ENCODE measurements around the gene TBX3. TPM values are rescaled to one million over a fixed set of nuclear protein-coding genes. Genes with fewer than 3 reads are reported as not detected.

The TBX3 gene
- total and polyA plus RNA-seq, 10 of the 15 experiments (the other 5 are each of a cell fraction or from before 2014, with no cell fraction given), result 0.04 to 0.28 (median 0.08) TPM; not detected in 7

DNA sequence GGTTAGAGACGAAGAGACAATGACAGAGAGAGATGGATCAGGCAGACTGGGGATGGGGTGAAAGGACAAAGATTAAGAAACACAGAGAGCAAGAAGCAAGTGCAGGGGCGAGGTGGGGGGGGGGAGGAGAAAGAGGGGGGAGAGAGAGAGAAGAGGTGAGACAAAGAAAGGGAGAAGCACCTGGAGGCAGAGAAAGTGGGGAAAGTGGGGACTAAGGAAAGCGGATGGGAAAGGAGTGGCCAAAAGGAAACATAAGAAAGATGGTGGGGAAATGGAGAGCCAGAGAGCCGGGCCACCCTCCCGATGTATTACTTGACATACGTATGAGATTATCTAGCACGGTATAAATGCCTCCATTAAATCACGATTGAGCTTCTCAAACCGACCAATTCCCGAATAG is 18.5 kb upstream of the TBX3 start:
- Histone ChIP-seq H2AFZ (ENCODE audit: control insufficient read depth, low read depth, low read length) (no peak overlapping the region), H4K20me1 (ENCODE audit: control insufficient read depth, insufficient read depth) (no peaks in the 10 kb centered on the region), H3K79me2 (ENCODE audit: control insufficient read depth, insufficient read depth, low read length) (no peaks in the 10 kb centered on the region), H3K27ac (ENCODE audit: control insufficient read depth, insufficient read depth) (no peak overlapping the region), H3K27me3 (replicated peaks in 1 of 2; ENCODE audit: control insufficient read depth in 2 of 2, insufficient read depth in 2 of 2, low read length in 1 of 2) (peaks cover 0 to 10% of the 10 kb centered on the region in 2 experiments; a peak in 3 of 4 replicates), H3K9me3 (replicated peaks; ENCODE audit: control insufficient read depth, insufficient read depth, low read length) (no peaks in the 10 kb centered on the region; the same call in 2 of the 3 replicates), H3K4me1 (ENCODE audit: control insufficient read depth, insufficient read depth, low read length) (no peaks in the 10 kb centered on the region), H3K9ac (ENCODE audit: control insufficient read depth, insufficient read depth, low read length) (no peak overlapping the region), H3K4me2 (ENCODE audit: control insufficient read depth, insufficient read depth) (no peak overlapping the region), H3K36me3 (ENCODE audit: control insufficient read depth in 2 of 2, insufficient read depth in 2 of 2, low read length in 1 of 2) (no peaks in the 10 kb centered on the region), H3K4me3 (no peak overlapping the region)
- 9% methylated on average over 9 of the region's 10 CpGs for WGBS (ENCODE audit: insufficient coverage, insufficient replicate concordance, low lambda C conversion rate, missing lambda C conversion rate)
- ChIA-PET CTCF (no interaction called here), POLR2A (no interaction called here), RAD21 (ENCODE audit: unreplicated experiment) (no interaction called here), SMC1A (ENCODE audit: uncharacterized antibody, unreplicated experiment) (no interaction called here)
- DNase-seq (ENCODE audit: low read depth, low spot score), result no peak
- TF ChIP-seq, protein P1, sequence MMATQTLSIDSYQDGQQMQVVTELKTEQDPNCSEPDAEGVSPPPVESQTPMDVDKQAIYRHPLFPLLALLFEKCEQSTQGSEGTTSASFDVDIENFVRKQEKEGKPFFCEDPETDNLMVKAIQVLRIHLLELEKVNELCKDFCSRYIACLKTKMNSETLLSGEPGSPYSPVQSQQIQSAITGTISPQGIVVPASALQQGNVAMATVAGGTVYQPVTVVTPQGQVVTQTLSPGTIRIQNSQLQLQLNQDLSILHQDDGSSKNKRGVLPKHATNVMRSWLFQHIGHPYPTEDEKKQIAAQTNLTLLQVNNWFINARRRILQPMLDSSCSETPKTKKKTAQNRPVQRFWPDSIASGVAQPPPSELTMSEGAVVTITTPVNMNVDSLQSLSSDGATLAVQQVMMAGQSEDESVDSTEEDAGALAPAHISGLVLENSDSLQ (IDR thresholded peaks at IDR 0.05), result no peak
- TF ChIP-seq CREM (IDR thresholded peaks at IDR 0.05; ENCODE audit: low read depth) (no peak), MXI1 (IDR thresholded peaks at IDR 0.05; ENCODE audit: low read depth, low read length) (no peak), YY1 (IDR thresholded peaks at IDR 0.05; ENCODE audit: low read depth, low read length) (no peak), ZNF24 (IDR thresholded peaks at IDR 0.05) (no peak), ZSCAN29 (IDR thresholded peaks at IDR 0.05) (no peak), MTA3 (IDR thresholded peaks at IDR 0.05; ENCODE audit: borderline replicate concordance, low read length) (no peak), RCOR1 (conservative IDR thresholded peaks at IDR 0.05; ENCODE audit: low read depth, low read length) (no peak), ATF7 (IDR thresholded peaks at IDR 0.05; ENCODE audit: low read depth) (no peak), BMI1 (IDR thresholded peaks at IDR 0.05; ENCODE audit: borderline replicate concordance) (no peak), IKZF2 (IDR thresholded peaks at IDR 0.05) (no peak), GABPA (IDR thresholded peaks at IDR 0.05; ENCODE audit: low read depth) (no peak), SUZ12 (IDR thresholded peaks at IDR 0.05; ENCODE audit: unreplicated experiment) (no peak), ESRRA (IDR thresholded peaks at IDR 0.05; ENCODE audit: low read length) (no peak)
- TF ChIP-seq, protein P2, sequence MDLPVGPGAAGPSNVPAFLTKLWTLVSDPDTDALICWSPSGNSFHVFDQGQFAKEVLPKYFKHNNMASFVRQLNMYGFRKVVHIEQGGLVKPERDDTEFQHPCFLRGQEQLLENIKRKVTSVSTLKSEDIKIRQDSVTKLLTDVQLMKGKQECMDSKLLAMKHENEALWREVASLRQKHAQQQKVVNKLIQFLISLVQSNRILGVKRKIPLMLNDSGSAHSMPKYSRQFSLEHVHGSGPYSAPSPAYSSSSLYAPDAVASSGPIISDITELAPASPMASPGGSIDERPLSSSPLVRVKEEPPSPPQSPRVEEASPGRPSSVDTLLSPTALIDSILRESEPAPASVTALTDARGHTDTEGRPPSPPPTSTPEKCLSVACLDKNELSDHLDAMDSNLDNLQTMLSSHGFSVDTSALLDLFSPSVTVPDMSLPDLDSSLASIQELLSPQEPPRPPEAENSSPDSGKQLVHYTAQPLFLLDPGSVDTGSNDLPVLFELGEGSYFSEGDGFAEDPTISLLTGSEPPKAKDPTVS (IDR thresholded peaks at IDR 0.05; ENCODE audit: low read depth, low read length), result no peak
- in situ Hi-C loops (cut with MboI) (no loop called here), intact Hi-C loops (cut with micrococcal nuclease; ENCODE audit: unreplicated experiment) (no loop called here)
- no peak for ATAC-seq
- BruUV-seq (replicated peaks), result no TSS peak
- FAIRE-seq, result no peak
